Measurements from ENCODE around the gene PANK4.

PANK4 gene

DNA sequence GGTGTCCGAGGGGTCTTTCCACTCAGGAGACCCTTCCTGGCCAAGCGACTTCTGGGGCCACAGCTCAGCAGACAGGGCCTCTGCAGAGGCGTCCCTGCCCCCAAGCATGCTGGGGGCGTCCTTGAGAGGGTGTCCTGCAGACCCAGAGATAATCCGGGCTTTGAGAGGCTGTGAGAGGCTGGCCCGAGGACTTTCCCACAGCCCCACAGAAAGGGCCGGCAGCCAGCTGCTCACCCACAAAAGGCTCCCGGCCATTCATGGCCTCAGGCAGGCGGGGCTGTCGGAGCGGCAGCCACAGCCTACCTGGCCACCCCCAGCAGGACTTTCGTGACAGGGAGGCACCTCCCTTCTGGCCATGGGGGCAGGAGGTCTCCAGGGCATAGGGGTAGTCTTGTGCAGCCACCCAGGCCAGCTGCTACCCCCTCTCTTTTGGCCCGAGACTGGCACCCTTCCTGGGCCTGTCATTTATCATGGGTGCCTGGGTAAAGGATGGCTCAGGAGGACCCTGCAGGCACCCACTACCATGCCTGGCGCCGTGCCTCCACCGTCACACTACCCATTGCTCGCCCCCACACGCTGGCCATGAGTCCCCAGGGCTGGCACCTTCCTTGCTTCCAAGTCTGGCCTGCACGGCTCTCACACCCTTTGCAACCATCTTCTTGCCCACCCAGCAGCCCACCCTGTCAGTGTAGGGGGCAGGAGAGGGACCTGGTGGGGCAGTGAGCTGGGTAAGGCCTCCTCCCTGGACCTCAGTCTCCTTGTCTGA lies 18.7 kb upstream of the PANK4 start:
- DNase-seq (ENCODE audit: low spot score): no peak

DNA sequence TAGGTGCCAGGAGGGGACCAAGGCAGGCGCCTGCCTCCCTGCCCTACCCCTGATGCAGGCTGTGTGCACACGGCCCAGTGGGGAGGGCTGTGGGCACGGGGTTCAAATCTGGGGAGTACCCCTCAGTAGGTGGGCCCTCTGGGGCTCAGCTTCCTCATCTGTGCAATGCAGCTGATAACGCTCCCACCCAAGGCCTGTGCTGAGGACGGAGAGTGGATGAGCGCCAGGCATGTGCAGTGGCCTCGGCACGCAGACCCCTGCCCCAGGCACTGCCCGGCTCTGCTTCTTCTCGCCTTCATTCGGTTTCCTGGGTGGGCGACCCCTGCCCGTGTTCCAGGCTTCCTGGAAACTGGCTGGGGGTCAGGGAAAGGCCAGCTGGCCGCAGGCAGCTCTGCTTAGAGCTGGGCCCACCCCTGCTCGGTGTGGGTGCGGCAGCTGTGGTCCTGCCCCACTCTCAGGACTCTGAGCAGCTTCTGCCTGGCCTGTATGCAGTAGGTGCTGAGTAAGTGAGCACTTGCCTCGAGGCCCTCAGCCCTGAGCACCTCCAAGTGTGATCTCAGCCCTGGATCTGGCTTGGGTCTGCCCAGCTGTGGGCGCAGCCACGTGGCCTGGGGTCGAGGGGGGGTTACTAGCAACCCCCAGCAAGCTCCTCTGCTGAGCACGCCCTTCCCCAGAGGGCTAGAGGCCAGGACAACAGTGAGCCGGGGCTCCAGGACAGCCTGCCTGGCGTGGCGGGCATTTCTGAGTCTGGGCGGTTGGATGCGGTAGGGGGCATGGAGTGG lies 17.9 kb upstream of the PANK4 start:
- no peak for DNase-seq (ENCODE audit: low spot score)

- peak; percentile 50 for DNase-seq (ENCODE audit: low spot score)
These were observed 17.2 kb upstream of the PANK4 start for GRCh38 chr1:2543543-2544092.

GRCh38 chr1:2542246-2542915 lies 16.0 kb upstream of the PANK4 start:
- no peak for DNase-seq (ENCODE audit: low spot score)

- DNase-seq (ENCODE audit: low spot score): no peak
These were observed 15.3 kb upstream of the PANK4 start for GRCh38 chr1:2541619-2542245.

GRCh38 chr1:2540816-2541492 lies 14.6 kb upstream of the PANK4 start:
- DNase-seq (ENCODE audit: low spot score): no peak

DNA sequence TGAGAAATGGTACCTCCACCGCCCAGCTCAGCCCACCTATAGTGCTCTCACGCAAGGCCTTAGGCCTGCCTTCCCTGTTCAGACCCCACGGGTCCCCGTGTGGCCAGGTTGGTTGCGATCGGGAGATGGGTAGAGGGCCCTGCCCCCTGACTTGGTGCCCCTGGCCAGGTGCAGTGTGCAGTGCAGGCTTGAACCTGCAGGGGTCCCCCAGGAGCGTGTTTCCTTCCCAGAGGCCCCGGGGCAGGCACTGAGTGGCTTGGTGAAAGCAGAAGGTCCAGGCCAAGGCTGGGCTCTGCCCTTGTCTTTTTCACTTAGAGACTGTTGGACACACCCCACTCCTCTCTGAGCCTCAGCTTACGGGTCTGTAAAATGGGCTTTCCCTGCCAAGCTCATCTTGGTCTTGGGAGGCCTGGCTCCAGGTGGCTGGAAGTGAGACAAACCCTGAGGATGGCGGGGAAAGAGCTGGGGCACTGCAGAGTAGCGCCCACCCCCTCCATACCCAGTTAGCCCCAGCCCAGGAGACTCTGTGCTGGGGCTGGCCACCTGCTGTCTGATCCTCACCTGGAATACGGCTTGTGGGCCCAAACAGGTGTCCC lies 13.0 kb upstream of the PANK4 start:
- no peak for DNase-seq (ENCODE audit: low spot score)

DNA sequence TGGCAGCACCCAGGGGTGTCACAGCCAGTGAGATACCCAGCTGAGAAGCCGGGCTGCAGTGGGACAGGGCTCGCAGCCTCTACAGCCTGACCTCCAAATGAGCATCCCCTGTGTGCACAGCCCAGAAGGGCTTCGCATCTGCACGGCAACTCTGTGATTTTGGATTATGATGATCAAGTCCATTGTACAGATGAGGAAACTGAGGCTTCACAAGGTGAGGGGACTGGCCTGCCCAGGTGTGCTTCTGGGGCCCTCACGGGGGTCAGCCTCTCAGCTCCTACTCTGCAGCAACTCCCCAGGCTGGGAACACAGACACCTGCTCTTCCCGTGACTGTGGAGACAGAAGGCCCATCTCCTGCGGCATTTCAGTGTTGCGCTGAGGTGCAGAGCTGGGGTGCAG lies 12.5 kb upstream of the PANK4 start:
- DNase-seq (ENCODE audit: low spot score): no peak

GRCh38 chr1:2538376-2538775 lies 12.0 kb upstream of the PANK4 start:
- DNase-seq (ENCODE audit: low spot score): no peak

DNA sequence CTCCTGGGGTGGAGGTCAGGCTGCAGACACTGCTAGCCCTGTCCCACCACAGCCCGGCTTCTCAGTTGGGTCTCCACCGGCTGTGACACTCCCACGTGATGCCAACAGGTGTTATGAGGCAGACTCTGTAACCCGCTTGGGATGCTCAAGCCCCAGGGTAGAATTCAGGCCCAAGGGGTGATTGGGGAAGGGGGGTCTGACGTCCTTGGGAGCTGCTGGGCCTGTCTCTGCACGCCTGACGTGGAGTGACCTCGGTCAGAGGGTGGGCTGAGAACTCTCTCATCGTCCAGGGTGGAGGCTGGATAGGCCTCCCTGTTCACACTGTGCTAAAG lies 11.4 kb upstream of the PANK4 start:
- DNase-seq (ENCODE audit: low spot score): no peak

GRCh38 chr1:2535981-2536380 lies 9.6 kb upstream of the PANK4 start:
- DNase-seq (ENCODE audit: low spot score): no peak

DNA sequence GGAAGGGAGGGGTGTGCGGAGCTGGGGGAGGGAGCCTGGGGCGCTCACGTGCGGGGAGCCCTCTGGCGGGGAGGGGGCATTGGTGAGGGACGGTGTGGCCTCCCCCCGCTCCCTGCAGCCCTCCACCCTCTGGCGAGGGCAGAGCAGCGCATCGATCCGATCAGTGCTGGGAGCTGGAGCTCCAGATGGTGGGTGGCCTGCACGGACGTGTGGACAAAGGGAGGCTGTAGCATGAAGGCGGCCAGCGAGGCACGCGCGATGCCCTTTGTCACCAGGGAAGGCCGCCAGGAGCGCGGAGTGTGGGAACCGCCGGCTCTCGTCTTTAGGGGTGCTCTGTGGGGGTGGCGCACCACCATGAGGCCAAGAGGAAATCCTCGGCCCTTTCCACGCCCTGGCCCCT lies 9.1 kb upstream of the PANK4 start:
- DNase-seq (ENCODE audit: low spot score): no peak

GRCh38 chr1:2534687-2535441 lies 8.5 kb upstream of the PANK4 start:
- no peak for DNase-seq (ENCODE audit: low spot score)

GRCh38 chr1:2534315-2534686 lies 7.9 kb upstream of the PANK4 start:
- DNase-seq (ENCODE audit: low spot score): no peak

DNA sequence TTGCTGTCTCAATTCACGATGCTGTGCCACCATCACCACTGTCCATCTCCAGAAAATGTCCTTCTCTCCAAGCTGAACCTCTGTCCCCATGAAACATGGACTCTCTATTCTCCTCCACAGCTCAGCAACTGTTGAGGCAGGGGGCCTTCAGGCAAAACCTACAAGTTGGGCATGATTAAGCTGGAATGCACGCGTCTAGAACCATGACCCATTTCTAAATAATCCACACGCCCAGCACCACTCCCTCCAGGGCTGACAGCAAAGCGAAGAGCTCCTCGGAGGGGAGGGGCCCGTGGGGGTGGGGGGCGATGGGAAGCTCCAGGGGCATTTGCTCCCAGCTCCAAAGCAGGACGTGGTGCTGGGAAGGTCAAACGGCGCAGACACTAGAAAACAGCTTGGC lies 7.0 kb upstream of the PANK4 start:
- no peak for DNase-seq (ENCODE audit: low spot score)

DNA sequence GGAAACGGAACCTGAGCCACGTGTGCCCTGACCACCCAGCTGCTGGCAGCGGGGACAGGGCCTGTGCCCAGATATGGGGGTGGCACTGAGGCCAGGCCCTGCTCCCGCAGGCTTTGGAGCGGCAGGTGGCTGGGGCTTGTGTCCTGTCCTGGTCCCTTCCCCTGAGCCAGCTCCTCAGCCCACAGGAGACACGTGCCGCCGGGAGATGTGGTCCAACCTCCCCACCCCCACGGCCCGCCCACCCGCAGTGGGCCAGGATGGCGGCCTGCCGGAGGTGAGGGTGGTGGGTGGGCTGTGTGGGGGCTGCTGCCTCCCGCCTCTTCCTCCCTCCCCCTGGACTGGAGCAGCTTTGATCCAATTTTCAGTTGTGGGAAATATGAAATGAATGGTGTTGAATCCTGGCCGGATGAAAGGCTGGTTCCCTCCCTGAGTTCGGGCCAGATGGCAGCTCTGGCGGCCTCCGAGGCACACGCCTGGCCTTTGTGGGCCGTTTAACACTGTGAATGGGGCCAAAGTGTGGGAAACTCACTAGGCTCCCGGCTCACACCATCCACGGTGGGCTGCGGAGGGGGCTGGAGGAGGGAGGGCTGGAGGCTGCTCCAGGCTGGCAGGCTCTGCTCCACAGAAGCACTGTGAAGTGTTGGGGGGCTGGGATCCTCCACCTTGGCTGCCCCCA lies 6.2 kb upstream of the PANK4 start:
- DNase-seq (ENCODE audit: low spot score): no peak

DNA sequence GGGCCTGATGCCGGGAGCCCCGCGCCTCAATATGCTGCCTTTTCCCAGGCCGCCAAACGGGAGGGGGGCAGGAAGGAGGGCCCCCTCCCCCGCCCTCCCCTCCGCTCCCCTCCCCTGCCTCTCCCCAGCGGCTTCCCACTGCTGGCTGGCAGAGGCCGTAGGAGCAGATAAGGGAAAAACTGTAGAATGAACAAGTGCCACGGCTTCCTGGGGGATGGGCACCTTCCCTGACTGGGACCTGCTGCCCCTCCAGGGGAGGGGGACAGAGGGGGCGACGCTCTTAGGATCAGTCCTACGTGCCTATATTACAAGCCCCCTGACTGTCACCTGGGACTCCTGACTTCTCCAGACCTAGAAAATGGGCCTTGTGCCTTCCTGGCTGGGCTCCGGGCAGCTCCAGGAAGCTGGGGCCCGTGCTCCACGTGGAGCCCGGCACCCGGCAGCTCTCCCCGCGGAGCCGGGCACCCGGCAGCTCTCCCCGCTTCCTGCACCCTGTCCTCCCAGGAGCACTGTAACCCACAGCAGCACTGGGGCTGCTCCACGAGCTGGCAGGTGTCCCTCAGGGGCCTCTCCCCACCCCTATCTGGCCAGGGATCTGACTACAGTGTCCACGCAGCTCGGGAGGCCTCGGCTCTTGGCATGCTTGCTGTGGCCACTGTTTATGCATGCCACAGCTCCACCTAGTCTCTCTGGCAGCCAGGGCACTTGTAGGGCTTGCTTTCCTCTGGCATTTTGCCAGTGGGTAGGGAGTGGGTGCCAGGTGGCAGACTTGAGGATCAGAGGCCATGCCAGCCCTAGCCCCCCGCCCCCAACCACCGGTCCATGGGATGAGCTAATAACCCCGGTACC lies 4.3 kb upstream of the PANK4 start:
- DNase-seq (ENCODE audit: low spot score): no peak

GRCh38 chr1:2529784-2530512 lies 3.6 kb upstream of the PANK4 start, which contains the start of gene HES5:
Gene HES5 (minus strand): TSS chr1:2530263. CDS start chr1:2530164, 99 bp downstream.
- no peak for DNase-seq (ENCODE audit: low spot score)
